ENCODE data around the gene MAP4K2.

MAP4K2 gene

DNA sequence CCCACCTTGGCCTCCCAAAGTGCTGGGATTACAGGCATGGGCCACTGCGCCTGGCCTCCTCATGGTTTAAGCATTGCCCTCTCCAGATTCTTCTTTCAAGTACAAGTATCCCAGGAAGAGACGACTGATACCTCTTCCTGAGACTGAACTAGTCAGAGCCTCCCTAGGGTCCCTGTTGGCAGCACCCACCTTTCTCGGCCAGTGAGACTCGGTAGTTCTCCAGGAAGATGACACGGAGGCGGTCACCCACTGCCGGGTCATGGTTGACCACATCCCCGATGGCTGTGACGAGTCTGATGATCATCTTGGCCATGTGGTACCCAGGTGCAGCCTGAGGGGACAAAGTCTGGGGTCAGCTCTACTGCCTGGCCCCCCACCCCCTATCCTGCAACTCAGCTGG is 51.9 kb downstream of the MAP4K2 start:
- TF ChIP-seq, protein P1, sequence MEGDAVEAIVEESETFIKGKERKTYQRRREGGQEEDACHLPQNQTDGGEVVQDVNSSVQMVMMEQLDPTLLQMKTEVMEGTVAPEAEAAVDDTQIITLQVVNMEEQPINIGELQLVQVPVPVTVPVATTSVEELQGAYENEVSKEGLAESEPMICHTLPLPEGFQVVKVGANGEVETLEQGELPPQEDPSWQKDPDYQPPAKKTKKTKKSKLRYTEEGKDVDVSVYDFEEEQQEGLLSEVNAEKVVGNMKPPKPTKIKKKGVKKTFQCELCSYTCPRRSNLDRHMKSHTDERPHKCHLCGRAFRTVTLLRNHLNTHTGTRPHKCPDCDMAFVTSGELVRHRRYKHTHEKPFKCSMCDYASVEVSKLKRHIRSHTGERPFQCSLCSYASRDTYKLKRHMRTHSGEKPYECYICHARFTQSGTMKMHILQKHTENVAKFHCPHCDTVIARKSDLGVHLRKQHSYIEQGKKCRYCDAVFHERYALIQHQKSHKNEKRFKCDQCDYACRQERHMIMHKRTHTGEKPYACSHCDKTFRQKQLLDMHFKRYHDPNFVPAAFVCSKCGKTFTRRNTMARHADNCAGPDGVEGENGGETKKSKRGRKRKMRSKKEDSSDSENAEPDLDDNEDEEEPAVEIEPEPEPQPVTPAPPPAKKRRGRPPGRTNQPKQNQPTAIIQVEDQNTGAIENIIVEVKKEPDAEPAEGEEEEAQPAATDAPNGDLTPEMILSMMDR (IDR thresholded peaks at IDR 0.05; ENCODE audit: extremely low read depth, insufficient read depth, missing control alignments) = no peak
- no peak for DNase-seq (ENCODE audit: low spot score)
- in situ Hi-C loops (cut with MboI; ENCODE audit: low pct_unique_long_range_greater_than_20kb, low sequenced_read_pairs, unreplicated experiment) = no loop called here

DNA sequence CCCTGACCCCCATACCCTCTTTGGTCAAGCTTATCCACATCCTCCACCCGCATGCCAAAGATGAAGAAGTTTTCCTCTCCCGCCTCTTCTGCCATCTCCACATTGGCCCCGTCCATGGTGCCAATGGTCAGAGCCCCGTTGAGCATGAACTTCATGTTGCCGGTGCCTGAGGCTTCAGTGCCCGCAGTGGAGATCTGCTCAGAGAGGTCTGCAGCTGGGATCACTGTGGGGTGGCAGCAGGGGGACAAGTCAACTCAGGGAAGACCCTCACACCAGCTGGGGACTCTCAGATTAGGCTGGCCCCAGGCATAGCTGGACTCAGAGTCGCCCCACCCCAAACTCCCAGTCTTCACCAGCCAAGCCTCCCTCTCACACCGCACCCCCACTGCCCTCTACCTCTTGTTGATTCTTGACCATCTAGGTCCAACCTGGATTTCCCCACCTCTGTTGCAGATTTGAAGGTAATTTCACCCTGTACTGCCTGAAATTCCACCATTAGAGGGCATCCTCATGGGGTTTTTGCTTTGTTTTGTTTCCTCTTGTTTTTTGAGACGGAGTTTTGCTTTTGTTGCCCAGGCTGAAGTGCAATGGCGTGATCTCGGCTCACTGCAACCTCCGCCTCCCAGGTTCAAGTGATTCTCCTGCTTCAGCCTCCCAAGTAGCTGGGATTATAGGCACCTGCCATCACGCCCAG is 52.5 kb downstream of the MAP4K2 start:
- TF ChIP-seq, protein P1 (IDR thresholded peaks at IDR 0.05; ENCODE audit: extremely low read depth, insufficient read depth, missing control alignments) = no peak
- in situ Hi-C loops (cut with MboI; ENCODE audit: low pct_unique_long_range_greater_than_20kb, low sequenced_read_pairs, unreplicated experiment) = no loop called here
- no peak for DNase-seq (ENCODE audit: low spot score)

DNA sequence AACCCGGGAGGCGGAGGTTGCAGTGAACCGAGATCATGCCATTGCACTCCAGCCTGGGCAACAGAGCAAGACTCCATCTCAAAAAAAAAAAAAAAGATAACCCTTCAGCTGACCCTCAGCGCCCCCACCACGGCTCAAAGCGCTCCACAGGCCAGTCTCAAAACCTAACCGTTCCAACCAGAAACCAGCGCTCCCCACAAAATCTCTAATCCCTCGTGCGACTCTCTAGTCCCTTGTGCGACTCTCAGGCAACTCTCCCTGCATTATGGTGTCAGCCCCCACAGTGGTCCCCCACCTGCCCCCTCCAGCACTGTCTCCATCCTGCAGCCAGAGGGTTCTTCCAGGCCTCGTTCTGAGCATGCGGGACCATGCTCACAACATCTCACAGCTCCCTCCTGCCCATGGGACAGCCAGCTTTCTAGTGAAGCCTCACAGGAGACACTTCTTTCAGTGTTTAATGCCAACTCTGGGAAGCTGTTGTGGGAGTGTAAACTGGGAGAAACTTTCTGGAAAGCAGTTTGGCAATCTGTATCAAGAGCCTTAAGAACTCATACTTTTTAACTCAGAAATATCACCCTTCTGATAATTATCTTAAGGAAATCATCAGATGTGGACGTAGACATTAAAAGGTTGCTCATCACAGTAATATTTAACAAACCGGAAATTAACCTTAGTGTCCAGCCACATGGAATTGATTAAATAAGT is 54.9 kb downstream of the MAP4K2 start:
- in situ Hi-C loops (cut with MboI; ENCODE audit: low pct_unique_long_range_greater_than_20kb, low sequenced_read_pairs, unreplicated experiment) = no loop called here
- DNase-seq (ENCODE audit: low spot score) = no peak
- TF ChIP-seq, protein P1 (IDR thresholded peaks at IDR 0.05; ENCODE audit: extremely low read depth, insufficient read depth, missing control alignments) = no peak

GRCh38 chr11:64746486-64746885 is 56.5 kb downstream of the MAP4K2 start:
- in situ Hi-C loops (cut with MboI; ENCODE audit: low pct_unique_long_range_greater_than_20kb, low sequenced_read_pairs, unreplicated experiment) = no loop called here
- DNase-seq (ENCODE audit: low spot score) = peak; percentile 54
- TF ChIP-seq, protein P1 (IDR thresholded peaks at IDR 0.05; ENCODE audit: extremely low read depth, insufficient read depth, missing control alignments) = no peak

DNA sequence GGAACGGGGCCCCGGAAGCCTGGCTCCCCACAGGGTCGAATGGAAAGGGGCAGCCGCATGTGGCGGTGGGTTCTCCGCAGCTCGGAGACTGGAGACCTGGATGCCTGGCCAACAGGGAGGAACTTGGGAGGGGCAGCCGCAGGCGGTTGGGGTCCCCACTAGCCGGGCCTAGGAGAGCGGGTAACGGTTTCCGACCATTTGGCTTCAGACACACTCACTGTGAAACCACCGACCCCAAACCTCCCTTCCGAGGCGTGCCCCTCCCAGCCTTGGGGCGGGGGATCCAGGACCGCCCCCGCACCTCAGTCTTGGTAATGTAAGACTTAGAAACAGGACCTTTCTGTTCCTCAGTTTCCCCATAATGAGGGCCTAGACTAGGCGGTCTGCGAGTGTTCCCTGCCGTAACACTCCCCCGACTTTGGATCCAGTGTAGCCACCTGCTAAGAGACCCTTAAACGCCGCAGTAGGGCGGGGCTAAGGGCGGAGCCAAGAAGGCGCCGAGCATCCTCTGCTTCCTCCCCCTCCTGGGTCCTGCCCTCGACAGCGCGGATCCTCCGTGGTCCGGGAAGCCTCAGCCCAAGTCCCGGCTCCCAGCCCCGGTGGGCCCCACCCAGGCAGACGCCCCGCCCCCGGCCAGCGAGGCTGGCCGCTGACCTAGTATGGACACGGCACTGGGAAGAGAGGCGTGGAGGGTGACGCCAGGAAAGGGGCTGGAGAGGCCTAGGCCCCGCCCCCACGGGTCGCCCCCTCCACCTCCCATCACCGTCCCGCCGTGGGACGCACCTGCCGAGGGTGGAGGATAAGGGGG is 57.3 kb downstream of the MAP4K2 start:
- peak; percentile 89 for DNase-seq (ENCODE audit: low spot score)
- TF ChIP-seq, protein P1 (IDR thresholded peaks at IDR 0.05; ENCODE audit: extremely low read depth, insufficient read depth, missing control alignments) = no peak
- in situ Hi-C loops (cut with MboI; ENCODE audit: low pct_unique_long_range_greater_than_20kb, low sequenced_read_pairs, unreplicated experiment) = no loop called here

GRCh38 chr11:64745189-64745520 is 57.9 kb downstream of the MAP4K2 start:
- no peak for DNase-seq (ENCODE audit: low spot score)
- in situ Hi-C loops (cut with MboI; ENCODE audit: low pct_unique_long_range_greater_than_20kb, low sequenced_read_pairs, unreplicated experiment) = no loop called here
- TF ChIP-seq, protein P1 (IDR thresholded peaks at IDR 0.05; ENCODE audit: extremely low read depth, insufficient read depth, missing control alignments) = no peak
